Measurements from ENCODE around the gene PCID2. TPM values are rescaled to one million over a fixed set of nuclear protein-coding genes. Genes with fewer than 3 reads are reported as not detected.

Gene PCID2
- total and polyA plus RNA-seq, 2 of the 13 experiments (the other 11 are each of a cell fraction or from before 2014, with no cell fraction given), result 65.0 to 111 TPM

DNA sequence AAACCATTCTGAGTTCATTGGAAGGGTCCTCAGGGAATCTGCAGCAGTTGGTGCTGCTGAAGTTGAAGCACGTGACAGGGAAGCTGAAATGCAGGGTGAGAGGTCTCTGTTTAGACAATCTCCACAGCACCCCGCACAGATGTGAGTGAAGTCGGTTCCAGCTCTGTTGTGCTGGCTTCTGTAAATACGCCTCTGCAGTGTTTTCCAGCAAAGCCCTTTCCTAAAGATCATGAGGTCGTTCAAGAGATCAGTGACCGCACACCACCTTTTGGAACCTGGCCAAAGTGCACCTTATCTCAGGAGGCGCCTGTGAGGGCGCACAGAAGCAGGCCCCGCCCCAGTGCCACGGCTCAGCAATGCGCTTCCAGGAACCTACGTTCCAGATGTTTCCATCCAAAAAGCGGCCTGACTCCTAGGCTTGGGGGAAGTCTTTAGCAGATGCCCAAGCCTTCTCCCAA, 11.7 kb upstream of the PCID2 start (continued):
- peak; percentile 89 for TF ChIP-seq FOXA3 (CRISPR knock-in tag; IDR thresholded peaks at IDR 0.05)
- TF ChIP-seq MTA1 (CRISPR knock-in tag; IDR thresholded peaks at IDR 0.05; ENCODE audit: borderline replicate concordance), result peak; percentile 51; the same call in 1 of the 2 replicates
- no peak for TF ChIP-seq RARG (CRISPR knock-in tag; IDR thresholded peaks at IDR 0.05; ENCODE audit: low read depth)
- no peak for TF ChIP-seq ZNF766 (CRISPR knock-in tag; IDR thresholded peaks at IDR 0.05; ENCODE audit: borderline replicate concordance)
- TF ChIP-seq NFE2L2 (IDR thresholded peaks at IDR 0.05; ENCODE audit: low read length), result no peak
- TF ChIP-seq ZNF556 (CRISPR knock-in tag; IDR thresholded peaks at IDR 0.05; ENCODE audit: borderline replicate concordance), result peak; percentile 81; the same call in 1 of the 2 replicates
- TF ChIP-seq, protein P1, sequence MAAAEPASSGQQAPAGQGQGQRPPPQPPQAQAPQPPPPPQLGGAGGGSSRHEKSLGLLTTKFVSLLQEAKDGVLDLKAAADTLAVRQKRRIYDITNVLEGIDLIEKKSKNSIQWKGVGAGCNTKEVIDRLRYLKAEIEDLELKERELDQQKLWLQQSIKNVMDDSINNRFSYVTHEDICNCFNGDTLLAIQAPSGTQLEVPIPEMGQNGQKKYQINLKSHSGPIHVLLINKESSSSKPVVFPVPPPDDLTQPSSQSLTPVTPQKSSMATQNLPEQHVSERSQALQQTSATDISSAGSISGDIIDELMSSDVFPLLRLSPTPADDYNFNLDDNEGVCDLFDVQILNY (CRISPR knock-in tag; conservative IDR thresholded peaks at IDR 0.05), result no peak
- no peak for TF ChIP-seq GTF2F1 (IDR thresholded peaks at IDR 0.05; ENCODE audit: low read length)
- TF ChIP-seq, protein P2, sequence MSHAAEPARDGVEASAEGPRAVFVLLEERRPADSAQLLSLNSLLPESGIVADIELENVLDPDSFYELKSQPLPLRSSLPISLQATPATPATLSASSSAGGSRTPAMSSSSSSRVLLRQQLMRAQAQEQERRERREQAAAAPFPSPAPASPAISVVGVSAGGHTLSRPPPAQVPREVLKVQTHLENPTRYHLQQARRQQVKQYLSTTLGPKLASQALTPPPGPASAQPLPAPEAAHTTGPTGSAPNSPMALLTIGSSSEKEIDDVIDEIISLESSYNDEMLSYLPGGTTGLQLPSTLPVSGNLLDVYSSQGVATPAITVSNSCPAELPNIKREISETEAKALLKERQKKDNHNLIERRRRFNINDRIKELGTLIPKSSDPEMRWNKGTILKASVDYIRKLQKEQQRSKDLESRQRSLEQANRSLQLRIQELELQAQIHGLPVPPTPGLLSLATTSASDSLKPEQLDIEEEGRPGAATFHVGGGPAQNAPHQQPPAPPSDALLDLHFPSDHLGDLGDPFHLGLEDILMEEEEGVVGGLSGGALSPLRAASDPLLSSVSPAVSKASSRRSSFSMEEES (CRISPR knock-in tag; IDR thresholded peaks at IDR 0.05), result peak; percentile 76
- TF ChIP-seq CC2D1A (CRISPR knock-in tag; IDR thresholded peaks at IDR 0.05), result no peak
- TF ChIP-seq HNF4G (IDR thresholded peaks at IDR 0.05; ENCODE audit: borderline replicate concordance, low read depth, low read length), result peak; percentile 89
- peak; percentile 81; the same call in 1 of the 2 replicates for TF ChIP-seq HNF4G (CRISPR knock-in tag; IDR thresholded peaks at IDR 0.05; ENCODE audit: borderline replicate concordance, low read depth)
- TF ChIP-seq TBX3 (IDR thresholded peaks at IDR 0.05; ENCODE audit: borderline replicate concordance), result no peak
- no peak for TF ChIP-seq KDM5A (IDR thresholded peaks at IDR 0.05; ENCODE audit: borderline replicate concordance, low read length)
- TF ChIP-seq, protein P3, sequence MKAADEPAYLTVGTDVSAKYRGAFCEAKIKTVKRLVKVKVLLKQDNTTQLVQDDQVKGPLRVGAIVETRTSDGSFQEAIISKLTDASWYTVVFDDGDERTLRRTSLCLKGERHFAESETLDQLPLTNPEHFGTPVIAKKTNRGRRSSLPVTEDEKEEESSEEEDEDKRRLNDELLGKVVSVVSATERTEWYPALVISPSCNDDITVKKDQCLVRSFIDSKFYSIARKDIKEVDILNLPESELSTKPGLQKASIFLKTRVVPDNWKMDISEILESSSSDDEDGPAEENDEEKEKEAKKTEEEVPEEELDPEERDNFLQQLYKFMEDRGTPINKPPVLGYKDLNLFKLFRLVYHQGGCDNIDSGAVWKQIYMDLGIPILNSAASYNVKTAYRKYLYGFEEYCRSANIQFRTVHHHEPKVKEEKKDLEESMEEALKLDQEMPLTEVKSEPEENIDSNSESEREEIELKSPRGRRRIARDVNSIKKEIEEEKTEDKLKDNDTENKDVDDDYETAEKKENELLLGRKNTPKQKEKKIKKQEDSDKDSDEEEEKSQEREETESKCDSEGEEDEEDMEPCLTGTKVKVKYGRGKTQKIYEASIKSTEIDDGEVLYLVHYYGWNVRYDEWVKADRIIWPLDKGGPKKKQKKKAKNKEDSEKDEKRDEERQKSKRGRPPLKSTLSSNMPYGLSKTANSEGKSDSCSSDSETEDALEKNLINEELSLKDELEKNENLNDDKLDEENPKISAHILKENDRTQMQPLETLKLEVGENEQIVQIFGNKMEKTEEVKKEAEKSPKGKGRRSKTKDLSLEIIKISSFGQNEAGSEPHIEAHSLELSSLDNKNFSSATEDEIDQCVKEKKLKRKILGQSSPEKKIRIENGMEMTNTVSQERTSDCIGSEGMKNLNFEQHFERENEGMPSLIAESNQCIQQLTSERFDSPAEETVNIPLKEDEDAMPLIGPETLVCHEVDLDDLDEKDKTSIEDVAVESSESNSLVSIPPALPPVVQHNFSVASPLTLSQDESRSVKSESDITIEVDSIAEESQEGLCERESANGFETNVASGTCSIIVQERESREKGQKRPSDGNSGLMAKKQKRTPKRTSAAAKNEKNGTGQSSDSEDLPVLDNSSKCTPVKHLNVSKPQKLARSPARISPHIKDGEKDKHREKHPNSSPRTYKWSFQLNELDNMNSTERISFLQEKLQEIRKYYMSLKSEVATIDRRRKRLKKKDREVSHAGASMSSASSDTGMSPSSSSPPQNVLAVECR (CRISPR knock-in tag; IDR thresholded peaks at IDR 0.05; ENCODE audit: borderline replicate concordance), result peak; percentile 77; the same call in 1 of the 2 replicates
- peak; percentile 74 for TF ChIP-seq SPEN (CRISPR knock-in tag; IDR thresholded peaks at IDR 0.05; ENCODE audit: low read depth)
- TF ChIP-seq RXRB (CRISPR knock-in tag; IDR thresholded peaks at IDR 0.05; ENCODE audit: borderline replicate concordance), result peak; percentile 78
- TF ChIP-seq ZMYM3 (CRISPR knock-in tag; IDR thresholded peaks at IDR 0.05), result peak; percentile 64
- TF ChIP-seq ZNF891 (CRISPR knock-in tag; IDR thresholded peaks at IDR 0.05), result no peak
- no peak for TF ChIP-seq ZFP37 (CRISPR knock-in tag; IDR thresholded peaks at IDR 0.05; ENCODE audit: borderline replicate concordance)
- TF ChIP-seq ZNF232 (CRISPR knock-in tag; IDR thresholded peaks at IDR 0.05; ENCODE audit: borderline replicate concordance), result no peak; the same call in 1 of the 2 replicates
- TF ChIP-seq ZBTB20 (CRISPR knock-in tag; IDR thresholded peaks at IDR 0.05; ENCODE audit: borderline replicate concordance, low read depth), result peak; percentile 69; the same call in 1 of the 2 replicates
- TF ChIP-seq GPN1 (CRISPR knock-in tag; IDR thresholded peaks at IDR 0.05; ENCODE audit: borderline replicate concordance), result no peak
- no peak for TF ChIP-seq RORA (CRISPR knock-in tag; IDR thresholded peaks at IDR 0.05)
- no peak for TF ChIP-seq ZNF616 (CRISPR knock-in tag; IDR thresholded peaks at IDR 0.05; ENCODE audit: low read depth)
- TF ChIP-seq STAG1 (CRISPR knock-in tag; IDR thresholded peaks at IDR 0.05), result no peak

Data from HepG2 (cell line).